RKO (cell line): ENCODE data around the gene SCYGR7.
"Not testable (repeated sequence)": the region's sequence is repeated elsewhere in the genome, so short reads cannot be mapped to it uniquely, and the experiment has no call there.

Source experiments
- DNase-seq: peaks from one replicate; pipeline ENCODE4 v3.0.0-alpha.2; 2016; ENCODE audit warnings: low spot score

SCYGR7 gene

DNA sequence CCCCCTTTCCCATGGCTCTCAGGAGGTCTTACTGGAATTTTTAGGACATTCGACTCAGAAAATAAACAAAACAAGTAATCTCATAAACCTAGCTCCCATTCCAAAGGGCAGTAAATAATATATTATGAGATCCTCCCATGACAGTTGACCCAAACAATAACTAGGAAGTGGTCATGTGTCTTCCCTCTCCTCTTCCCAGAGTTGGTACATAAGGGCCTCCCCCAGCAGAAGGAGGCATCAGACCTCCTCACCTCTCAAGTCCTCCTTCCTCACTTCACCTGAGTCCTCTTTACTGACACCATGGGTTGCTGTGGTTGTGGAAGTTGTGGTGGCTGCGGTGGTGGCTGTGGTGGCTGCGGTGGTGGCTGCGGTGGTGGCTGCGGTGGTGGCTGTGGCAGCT is at the start of gene SCYGR7:
Gene SCYGR7, plus strand, starts transcription at position 301 of the 400 bp plus-strand sequence. Its CDS starts 0 bp downstream, at position 301.
- no peak for DNase-seq

DNA sequence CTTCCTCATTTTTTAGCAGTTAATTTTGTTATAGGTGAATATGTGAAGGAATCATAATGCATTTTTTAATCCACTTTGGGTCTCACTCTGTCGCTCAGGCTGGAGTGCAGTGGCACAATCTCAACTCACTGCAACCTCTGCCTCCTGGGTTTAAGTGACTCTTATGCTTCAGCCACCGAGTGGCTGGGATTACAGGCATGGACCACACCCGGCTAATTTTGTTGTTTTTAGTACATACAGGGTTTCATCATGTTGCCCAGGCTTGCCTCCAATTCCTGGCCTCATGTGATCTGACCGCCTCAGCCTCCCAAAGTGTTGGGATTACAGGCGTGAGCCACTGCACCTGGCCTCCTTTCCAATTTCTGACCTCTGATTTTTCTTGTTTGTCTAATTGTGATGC is 43.9 kb upstream of the SCYGR7 start:
- no peak for DNase-seq

- DNase-seq, result no peak
Measured at GRCh38 chr2:227687189-227687588, 40.9 kb upstream of the SCYGR7 start.

GRCh38 chr2:227696990-227697679 is 31.0 kb upstream of the SCYGR7 start:
- DNase-seq, result no peak

- no peak for DNase-seq
Measured at GRCh38 chr2:227701556-227701955, 26.6 kb upstream of the SCYGR7 start.

- DNase-seq, result no peak
Measured at GRCh38 chr2:227703280-227703732, 24.8 kb upstream of the SCYGR7 start.

- DNase-seq, result no peak
Measured at GRCh38 chr2:227703961-227704360, 24.2 kb upstream of the SCYGR7 start.

- no peak for DNase-seq
Measured at GRCh38 chr2:227706859-227707258, 21.3 kb upstream of the SCYGR7 start.

DNA sequence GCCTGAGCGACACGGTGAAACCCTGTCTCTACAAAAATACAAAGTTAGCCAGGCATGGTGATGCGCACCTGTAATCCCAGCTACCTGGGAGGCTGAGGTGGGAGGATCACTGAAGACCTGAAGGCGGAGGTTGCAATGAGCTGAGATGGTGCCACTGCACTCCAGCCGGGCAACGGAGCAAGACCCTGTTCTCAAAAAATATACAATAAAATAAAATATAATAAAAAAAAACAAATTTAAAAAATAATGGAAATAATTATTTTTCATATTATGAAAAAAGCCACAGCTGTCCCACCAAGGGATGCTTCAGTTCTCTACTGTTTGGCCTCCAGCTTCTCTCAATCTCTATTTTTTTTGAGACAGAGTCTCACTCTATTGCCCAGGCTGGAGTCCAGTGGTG is 20.7 kb upstream of the SCYGR7 start:
- DNase-seq, result no peak

DNA sequence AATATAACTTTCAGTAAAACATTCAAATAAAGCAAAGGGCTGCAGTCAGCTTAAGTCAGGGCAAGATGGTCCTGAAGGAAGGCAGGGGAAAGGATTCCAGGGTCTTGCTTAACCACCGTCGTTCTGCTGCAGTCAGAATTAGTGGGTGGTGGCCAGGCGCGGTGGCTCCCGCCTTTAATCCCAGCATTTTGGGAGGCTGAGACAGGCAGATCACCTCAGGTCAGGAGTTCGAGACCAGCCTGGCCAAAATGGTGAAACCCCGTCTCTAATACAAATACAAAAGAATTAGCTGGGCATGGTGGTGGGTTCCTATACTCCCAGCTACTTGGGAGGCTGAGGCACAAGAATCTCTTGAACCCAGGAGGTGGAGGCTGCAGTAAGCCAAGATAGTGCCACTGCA is 17.1 kb upstream of the SCYGR7 start:
- DNase-seq, result no peak

GRCh38 chr2:227713291-227713690 is 14.8 kb upstream of the SCYGR7 start:
- DNase-seq, result no peak

DNA sequence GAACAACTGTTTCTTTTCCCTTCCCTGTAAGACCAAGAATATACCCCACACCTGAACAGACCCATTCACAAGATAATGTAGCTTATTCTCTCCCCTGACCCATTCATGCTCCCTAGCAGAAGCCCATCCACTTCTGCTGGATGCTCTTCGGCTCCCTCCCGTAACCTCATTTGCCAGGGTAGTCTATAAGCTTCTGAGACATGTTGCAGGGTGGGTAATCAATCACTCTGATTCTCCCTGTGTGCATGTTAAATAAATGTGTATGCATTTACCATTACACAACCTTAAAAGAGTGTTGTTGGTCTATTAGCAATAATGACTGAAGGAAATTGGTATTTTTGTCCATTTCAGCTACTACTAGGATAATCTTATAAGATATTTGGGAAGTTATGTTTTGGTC is 11.6 kb upstream of the SCYGR7 start:
- no peak for DNase-seq

GRCh38 chr2:227717687-227718567 is 10.2 kb upstream of the SCYGR7 start, which contains the start of gene SLC19A3:
Gene SLC19A3, minus strand, starts transcription at chr2:227718028. Its CDS starts 15,710 bp downstream, at chr2:227702318.
- peak; percentile 77 for DNase-seq

DNA sequence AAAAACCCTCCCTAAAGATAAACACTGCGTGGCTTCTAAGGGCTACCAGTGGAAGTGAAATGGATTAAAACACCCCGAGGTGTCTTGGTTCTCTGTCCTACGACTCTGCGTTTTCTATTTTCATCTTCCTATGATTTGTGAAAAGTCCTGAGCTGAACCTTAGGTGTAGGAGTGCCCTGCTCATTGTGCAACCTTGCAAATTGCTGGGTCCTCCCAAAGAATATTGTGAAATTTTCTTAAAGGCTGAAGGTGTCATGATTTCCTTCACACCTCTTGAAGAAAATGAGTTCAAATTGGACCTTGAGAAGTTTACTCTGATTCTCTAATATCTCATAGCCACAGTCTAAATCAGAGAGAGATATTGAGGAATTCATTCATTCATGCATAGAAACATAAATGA is 8.5 kb upstream of the SCYGR7 start:
- DNase-seq, result no peak

- DNase-seq, result no peak
Measured at GRCh38 chr2:227720680-227721079, 7.5 kb upstream of the SCYGR7 start.

GRCh38 chr2:227722821-227723220 is 5.3 kb upstream of the SCYGR7 start:
- DNase-seq, result not testable (repeated sequence)

- no peak for DNase-seq
Measured at GRCh38 chr2:227724394-227725039, 3.6 kb upstream of the SCYGR7 start, which contains the start of gene SCYGR6. Gene SCYGR6, minus strand, starts transcription at chr2:227724757. Its CDS starts 0 bp downstream, at chr2:227724757.

DNA sequence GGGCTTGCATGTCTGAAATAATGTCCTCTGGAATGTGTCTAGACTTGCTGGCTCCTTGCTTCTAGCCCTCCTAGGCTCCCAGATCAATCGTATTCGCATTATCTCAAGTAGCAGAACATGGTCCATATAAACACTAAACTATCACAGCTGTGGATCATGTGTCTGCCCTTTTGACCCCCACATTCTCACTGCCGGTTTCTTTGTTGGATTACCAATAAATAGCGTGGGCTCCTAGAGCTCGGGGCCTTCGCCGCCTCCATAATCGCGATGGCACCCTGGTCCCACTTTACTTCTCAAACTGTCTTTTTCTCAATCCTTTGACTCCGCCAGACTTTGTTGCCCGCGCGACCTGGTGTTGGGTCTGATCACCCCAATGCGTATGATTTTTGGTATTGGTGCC is 11.2 kb downstream of the SCYGR7 start:
- DNase-seq, result no peak

- not testable (repeated sequence) for DNase-seq
Measured at GRCh38 chr2:227740705-227741104, 12.6 kb downstream of the SCYGR7 start.

DNA sequence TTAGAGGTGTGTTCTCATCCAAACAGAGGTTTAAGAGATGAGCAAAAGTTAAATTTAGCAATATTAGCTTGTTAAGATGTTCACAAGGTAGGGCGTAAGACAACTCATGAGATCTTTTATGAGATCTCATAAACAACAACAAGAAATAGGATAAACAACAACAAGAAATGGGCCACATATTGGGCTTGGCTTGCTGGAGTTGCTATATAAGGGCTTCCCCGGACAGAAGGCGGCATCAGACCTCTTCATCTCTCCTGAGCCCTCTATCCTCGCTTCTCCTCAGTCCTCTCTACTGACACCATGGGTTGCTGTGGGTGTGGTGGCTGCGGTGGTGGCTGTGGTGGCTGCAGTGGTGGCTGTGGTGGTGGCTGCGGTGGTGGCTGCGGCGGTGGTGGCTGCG is 17.5 kb downstream of the SCYGR7 start, which contains the start of gene SCYGR8:
Gene SCYGR8, plus strand, starts transcription at position 301 of the 400 bp plus-strand sequence. Its CDS starts 0 bp downstream, at position 301.
- no peak for DNase-seq

GRCh38 chr2:227748079-227748478 is 19.9 kb downstream of the SCYGR7 start:
- DNase-seq, result no peak

DNA sequence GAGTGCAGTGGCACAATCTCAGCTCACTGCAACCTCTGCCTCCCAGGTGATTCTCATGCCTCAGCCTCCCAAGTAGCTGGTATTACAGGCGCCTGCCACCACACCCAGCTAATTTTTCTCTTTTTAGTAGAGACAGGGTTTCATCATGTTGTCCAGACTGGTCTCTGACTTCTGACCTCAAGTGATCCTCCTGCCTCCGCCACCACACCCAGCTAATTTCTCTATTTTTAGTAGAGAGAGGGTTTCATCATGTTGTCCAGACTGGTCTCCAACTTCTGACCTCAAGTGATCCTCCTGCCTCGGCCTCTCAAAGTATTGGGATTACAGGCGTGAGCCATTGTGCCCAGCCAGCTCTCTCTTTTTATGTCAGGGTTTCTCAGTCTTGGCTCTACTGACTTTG is 28.1 kb downstream of the SCYGR7 start:
- DNase-seq, result not testable (repeated sequence)
